GM10266 (cell line): ENCODE measurements around the gene KRT81.

Source experiments
- DNase-seq: peaks from one replicate; pipeline ENCODE4 v3.0.0; 2012; ENCODE audit errors: extremely low spot score
- CTCF ChIP-seq: IDR thresholded peaks from 2 replicates; pipeline ENCODE4 v1.5.1; 2012; ENCODE audit warnings: mild to moderate bottlenecking, low read depth; ENCODE audit not compliant: control insufficient read depth, insufficient read depth; ENCODE audit errors: missing control alignments

The KRT81 gene

DNA sequence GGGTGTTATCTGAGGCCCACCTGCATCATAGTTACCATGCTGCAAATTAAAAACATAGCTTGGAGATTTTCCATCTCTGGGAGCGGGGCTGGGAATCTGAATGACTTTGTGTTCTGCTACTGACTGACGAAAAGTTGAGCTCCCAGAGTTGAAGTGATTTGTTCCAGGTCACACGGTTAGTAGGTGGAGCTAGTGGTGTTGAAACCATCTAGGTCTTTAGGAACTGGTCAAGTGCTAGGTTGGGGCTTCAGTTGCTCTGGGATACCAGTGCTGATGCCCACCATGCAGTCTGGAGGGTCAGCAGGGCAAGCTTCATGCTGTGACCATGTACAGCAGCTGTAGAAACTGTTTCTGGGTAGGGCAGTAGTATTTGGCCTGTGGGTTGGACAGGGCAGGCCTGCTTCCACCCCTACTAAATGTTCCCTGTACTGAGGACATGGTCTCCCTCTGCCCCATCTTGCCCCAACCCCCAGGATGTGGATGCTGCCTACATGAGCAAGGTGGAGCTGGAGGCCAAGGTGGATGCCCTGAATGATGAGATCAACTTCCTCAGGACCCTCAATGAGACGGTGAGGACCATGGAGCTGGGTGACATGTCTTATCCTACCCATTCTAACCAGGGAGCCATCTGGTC is 53.0 kb downstream of the KRT81 start:
- DNase-seq: no peak
- TF ChIP-seq CTCF: no peak

DNA sequence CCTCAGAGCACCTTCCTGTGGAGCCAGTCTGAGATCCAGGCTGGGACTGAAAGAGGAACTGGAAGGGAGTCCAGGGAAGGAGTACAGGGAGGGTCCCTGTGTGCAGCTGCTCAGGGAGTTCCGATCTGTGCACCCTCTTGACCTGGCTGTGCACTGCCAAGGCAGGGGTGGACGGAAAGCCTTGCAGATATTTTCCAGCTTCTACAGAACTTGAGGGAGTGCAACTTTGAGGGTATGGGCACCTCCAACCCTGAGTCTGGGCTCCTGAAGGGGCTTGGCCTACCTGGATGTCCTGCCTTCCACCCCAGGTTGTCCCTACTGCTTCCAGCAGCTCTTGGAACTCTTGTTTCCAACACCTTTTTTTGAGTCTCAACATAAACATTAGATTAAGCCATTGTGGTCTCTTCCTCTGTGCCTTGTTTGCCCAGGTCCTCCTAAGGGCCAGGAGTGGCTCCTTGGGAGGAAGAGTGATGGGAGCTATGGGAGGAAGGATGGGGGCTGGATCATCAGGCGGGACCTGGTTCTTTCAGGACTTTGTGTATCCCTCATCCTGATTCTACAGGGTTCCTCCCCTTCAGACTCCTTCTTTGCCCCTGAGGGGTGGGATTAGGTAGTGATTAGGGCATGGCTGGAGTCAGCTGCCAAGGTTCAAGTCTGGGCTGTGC is 54.8 kb downstream of the KRT81 start:
- no peak for DNase-seq
- TF ChIP-seq CTCF: no peak
